Putamen (tissue), 1 donor: ENCODE data around the gene CCDC201.

Source experiments
- DNase-seq: peaks from one replicate; pipeline ENCODE4 v3.0.0-alpha.2; 2016; ENCODE audit warnings: low spot score

Gene CCDC201

DNA sequence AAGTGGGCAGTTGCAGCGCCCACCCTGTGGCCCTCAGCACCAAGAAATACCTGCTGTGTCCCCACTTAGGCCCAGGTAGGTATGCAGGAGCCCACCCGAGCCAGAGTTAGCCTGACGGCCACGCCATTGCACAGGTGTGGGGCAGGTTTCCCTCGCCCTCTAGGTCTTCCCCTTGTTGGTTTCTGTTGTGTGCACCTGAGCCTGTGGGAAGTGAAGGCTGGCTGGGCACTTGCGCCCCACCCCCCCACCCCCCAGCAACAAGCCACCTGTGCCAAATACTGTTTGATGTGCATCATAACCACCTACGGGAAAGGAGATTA lies at the start of gene CCDC201:
Gene CCDC201, minus strand, starts transcription at position 48 of the 320 bp plus-strand sequence. CDS start 75 bp downstream, outside the sequence.
- DNase-seq: no peak

DNA sequence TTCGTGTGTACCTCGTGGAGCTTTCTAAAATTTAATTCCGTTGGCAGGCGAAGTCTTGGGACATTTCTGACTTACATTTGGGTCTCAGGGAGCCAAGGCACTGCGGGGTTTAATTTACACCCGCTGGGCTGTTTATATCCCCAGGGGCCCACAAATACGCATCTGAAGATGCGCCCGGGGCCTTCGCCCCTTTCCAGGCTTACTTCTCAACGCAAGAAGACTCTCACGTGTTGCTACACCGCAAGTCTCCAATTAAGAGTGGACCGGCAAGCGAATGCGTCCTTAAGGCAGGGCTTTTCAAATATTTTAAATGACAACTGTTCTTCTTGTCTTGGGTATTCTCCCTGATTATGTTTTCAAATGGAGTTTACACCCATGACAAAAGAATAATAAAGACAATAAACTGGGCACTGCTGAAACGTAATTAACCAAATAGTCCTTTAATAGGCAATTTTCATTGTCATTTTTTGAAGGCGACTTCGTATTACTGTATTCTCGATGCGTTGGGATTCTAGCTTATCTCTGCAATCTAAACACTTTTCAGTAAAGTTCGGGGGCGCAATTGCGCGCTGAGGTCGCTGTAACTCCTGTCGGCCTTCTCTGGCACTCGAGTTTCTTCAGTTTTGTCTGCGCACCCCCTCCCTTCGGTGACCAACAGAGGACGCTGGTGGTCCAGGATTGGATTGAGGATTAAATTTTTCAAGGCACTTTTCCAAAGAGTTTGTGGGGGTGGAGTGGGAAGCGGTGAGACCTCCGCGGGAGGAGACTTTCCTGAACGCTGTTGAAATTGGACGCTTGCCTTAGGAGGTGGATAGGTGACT lies 49.0 kb upstream of the CCDC201 start:
- no peak for DNase-seq

DNA sequence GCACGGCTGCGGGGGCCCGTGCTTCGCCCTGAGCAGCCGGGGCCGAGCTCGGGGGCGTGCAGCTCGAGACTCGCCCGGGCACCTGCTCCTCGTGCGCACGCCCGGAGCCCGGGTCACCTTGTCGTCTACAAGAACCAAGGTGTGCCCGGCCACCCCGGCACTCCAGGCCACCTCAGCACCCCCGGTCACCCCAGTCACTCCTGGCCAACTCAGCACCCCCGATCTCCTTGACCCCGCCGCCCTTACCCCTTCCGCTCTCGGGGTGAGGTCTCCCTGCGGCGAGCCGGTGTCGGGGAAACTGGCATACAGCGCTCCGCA lies 48.5 kb upstream of the CCDC201 start:
- DNase-seq: no peak

DNA sequence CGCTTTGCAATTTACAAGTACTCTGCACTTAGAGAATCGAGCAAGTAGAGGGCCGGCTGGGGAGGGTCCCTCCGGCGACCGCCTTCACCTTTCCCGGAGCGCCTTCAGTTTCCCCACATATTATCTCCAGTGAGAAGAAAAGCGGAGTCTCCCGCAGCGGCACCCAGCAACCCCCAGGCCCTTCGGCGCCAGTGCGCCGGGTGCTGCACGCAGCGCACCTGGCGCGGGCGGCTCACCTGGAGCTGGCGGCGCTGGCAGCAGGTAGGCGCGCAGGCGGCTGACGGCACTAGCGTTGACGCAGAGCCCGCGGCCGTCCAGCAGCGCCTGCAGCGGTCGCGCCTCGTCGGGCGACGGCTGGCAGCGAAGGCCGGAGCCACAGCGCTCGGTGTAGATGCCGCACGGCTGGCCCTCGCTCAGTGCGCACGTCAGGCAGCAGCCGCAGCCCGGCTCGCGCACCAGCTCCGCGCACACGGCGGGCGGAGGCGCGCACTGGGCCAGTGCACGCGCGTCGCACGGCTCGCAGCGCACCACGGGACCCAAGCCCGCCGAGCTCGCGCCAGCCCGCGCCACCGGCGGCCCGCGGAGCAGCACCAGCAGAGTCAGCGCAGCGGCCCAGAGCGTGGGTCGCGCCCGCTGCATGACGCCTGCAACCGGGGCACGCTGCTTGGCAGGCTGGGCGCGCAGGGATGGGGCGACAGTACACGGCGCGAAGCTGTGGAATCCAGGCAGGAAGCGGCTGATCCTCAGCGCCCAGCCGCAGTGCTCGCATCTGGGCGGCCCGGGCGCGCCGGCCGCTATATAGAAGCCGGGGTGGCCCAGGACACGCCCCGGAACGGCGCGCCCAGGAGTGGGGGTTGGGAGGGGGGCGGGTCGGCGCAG lies 47.9 kb upstream of the CCDC201 start, which contains the start of gene IGFBP3:
Gene IGFBP3, minus strand, starts transcription at position 771 of the 879 bp plus-strand sequence. Its CDS starts 132 bp downstream, at position 639.
- DNase-seq: no peak

GRCh38 chr7:45919993-45920459 lies 47.1 kb upstream of the CCDC201 start:
- no peak for DNase-seq

DNA sequence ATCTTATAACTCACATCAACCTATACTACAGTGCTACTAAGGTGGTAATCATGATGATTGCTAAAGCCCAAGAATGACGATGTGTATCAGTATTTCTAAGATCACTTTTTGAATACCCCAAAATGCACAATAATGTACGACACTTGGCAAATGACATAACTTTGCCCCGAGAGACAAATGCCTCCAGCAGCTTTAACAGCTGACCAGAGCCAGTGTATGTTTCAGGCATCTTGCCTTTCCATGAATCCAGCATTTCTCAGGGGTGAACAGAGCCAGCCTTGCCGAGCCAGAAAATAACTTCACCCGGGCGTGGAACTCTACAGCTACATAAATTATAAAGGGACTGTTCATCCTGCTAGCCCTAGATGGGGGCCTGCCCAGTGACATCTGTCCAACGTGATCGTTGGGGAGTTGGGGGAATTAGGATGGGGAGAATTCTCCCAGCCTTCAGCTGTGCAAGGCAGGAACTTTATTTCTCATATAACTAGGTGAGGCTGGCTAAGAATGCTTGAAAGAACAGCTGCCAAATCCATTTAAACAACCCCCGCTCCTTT lies 46.4 kb upstream of the CCDC201 start:
- no peak for DNase-seq

DNA sequence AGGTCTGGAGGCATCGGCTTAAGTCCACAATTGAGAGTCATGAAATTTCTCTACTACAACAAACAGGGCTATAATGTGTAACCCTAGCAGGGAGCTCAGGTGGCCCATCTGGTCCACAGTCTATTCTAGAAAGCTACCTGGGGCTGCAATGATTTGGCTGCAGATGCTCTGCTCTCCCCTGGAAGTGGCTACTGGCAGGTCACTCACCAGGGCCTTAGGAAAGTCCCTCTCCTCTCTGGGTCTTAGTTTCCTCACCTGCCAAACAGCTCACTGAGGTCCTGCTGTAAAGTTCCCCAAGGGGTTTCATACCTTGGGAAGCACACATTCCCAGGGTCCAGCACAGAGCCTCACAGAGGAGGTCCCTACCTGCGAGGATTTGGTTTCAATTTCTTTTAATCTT lies 45.7 kb upstream of the CCDC201 start:
- no peak for DNase-seq

DNA sequence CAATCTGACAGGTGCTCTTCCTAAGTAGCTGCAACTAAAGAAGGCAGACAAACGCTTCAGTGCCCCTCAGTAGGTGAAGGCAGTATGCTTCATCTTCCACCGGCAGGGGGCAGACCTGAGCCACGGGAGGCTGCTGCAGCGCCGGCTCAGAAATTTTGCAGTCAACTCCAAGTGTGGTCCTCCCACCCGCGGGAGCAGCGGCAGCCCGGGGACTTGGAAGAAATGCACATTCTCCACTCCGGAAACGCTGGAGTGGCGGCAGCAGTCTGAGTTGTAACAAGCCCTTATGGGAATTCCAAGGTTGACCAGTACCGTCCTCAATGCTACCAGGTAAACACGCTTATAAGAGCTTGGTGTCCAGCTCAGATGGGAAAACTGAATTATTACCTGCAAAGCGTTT lies 44.8 kb upstream of the CCDC201 start:
- DNase-seq: peak; percentile 50

DNA sequence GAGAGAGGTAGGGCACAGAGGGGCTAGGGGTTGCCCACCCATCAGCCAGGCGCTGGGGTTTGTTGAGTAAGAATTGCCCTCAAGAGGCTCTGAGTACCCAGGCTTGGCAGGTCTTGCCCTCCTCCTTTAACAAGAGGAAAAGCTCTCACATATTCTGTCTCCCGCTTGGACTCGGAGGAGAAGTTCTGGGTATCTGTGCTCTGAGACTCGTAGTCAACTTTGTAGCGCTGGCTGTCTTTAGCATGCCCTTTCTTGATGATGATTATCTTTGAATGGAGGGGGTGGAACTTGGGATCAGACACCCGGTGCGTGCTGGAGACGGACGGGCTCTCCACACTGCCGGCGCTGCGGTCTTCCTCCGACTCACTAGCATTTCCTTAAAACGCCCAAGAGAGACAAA lies 44.2 kb upstream of the CCDC201 start:
- DNase-seq: no peak

DNA sequence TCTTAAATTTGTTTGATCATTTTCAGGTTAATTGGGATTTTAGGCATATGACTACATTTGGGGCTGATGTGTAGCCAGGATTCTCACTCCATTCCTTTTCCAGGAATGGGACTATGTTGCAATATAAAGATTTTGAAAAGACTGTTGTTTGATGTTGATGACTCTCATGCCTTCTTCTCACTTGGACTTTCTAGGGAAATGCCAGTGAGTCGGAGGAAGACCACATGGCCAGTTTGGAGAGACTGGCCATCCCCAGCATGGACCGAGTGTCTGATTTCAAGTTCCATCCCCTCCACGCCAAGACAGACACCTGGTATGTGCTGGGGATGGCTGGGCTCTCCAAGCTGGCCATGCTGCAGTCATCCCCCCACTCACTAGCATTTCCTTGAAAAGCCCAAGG lies 42.7 kb upstream of the CCDC201 start:
- DNase-seq: no peak

GRCh38 chr7:45914911-45915310 lies 42.0 kb upstream of the CCDC201 start:
- no peak for DNase-seq

GRCh38 chr7:45912972-45913371 lies 40.1 kb upstream of the CCDC201 start:
- no peak for DNase-seq

DNA sequence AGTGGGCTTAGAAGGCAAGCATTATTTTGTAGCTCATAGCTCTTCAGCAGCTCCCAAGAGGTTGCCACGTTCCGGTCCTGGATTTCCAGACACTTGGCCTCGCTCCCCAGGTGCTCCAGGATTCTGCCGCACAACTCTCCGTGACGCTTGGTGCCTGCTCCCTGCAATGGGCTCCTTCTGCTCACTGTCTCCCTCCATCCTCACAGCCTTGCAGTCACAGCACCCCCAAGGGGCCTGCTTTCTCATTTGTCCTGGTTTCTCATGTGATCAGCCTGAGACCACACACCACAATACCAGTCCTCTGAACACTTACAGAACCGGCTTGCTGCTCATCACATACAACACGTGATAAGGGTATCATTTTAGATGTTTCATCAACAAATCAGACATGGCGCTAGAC lies 38.4 kb upstream of the CCDC201 start:
- no peak for DNase-seq

DNA sequence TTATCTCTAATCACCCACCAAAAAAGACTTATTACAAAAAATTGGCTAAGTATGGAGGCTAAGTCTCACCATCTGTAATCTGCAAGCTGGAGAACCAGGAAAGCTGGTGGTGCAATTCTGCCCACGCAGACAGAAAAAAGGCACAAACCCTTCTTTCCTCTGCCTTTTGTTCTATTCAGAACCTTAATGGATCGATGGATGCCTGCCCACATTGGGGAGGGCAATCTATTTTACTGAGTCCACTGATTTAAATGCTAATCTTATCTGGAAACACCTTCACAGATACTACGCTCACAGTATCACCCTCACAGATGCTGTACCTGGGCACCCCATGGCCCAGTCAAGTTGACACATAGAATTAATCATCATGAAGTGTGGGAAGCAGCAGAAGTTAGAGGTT lies 38.0 kb upstream of the CCDC201 start:
- no peak for DNase-seq

DNA sequence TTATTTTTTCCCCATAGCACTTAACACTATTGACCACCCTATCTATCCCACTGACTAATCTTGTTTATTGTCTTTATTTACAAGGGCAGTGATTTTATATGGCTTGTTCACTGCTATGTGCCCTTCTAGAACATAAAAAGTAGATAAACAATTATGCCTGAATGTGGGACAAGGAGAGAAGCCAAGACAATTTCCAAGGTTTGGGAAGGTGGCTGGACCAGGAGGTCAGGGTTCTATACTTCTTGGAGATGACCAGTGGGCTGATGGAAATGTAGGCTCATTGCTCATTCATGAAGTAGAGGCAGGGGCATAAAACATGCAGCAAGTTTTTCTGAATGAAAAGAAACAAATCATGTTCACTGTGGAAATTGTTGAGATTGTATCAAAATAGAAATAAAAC lies 36.7 kb upstream of the CCDC201 start:
- no peak for DNase-seq

DNA sequence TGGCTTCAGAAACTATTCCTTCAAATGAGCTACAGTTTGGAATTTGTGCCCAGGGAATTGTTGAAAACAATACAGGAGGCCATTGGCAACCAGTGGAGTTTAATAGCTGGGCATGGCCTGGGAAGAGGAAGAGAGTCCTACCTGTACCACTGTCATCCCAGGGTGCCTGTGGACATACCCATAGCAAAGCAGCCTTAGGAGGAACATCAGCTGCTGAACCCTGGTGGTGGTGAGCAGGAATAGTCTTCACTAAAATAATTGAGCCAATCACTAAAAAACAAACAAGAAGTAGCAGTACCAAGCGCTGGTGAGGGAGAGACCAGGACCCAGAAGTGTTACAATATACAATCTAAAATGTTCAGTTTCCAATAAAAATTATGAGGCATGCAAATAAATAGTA lies 29.9 kb upstream of the CCDC201 start:
- no peak for DNase-seq

GRCh38 chr7:45901566-45901965 lies 28.7 kb upstream of the CCDC201 start:
- no peak for DNase-seq

DNA sequence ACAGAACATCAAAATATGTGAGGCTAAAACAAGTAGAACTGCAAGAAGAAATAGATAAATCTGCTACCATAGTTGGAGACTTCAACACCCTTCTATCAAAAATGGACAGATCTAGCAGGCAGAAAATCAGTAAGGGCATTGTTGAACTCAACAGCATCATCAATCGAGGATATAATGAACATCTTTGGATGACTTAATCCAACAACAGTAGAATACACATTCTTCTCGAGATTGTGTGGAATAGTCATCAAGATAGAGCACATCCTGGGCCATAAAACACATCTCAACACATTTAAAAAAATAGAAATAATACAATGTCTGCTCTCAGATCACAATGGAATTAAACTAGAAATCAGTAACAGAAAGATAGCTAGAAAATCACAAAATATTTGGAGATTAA lies 25.3 kb upstream of the CCDC201 start:
- DNase-seq: no peak

GRCh38 chr7:45897042-45897690 lies 24.3 kb upstream of the CCDC201 start:
- DNase-seq: no peak

GRCh38 chr7:45894665-45895062 lies 21.8 kb upstream of the CCDC201 start:
- no peak for DNase-seq

- DNase-seq: no peak
Observed at GRCh38 chr7:45893996-45894664, 21.2 kb upstream of the CCDC201 start.
